Epidermal melanocyte (primary cell): Measurements from ENCODE around the gene TRIAP1.

Experiments used
- DNase-seq: peaks from one replicate; pipeline ENCODE4 v3.0.0; 2011; ENCODE audit warnings: low spot score; ENCODE audit not compliant: insufficient read length

TRIAP1 gene

GRCh38 chr12:120432772-120433525 lies 13.2 kb downstream of the TRIAP1 start:
- no peak for DNase-seq

DNA sequence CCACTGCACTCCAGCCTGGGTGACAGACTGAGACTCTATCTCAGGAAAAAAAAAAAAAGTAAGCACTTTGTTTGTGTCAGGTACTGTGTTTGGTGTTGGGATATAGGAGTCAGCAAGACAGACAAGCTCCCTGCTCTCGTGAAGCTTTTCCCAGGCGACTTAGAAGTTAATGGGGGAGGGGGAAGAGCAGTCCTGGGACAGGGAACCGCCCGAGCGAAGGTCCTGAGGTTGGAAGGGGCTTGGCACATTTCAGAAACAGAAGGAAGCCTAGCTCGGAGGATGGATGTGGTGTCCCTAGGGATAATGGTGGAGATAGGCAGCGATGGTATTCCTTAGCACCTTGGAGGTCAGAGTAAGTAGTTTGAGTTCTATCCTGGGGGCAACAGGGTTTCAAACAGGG lies 16.8 kb downstream of the TRIAP1 start:
- no peak for DNase-seq

DNA sequence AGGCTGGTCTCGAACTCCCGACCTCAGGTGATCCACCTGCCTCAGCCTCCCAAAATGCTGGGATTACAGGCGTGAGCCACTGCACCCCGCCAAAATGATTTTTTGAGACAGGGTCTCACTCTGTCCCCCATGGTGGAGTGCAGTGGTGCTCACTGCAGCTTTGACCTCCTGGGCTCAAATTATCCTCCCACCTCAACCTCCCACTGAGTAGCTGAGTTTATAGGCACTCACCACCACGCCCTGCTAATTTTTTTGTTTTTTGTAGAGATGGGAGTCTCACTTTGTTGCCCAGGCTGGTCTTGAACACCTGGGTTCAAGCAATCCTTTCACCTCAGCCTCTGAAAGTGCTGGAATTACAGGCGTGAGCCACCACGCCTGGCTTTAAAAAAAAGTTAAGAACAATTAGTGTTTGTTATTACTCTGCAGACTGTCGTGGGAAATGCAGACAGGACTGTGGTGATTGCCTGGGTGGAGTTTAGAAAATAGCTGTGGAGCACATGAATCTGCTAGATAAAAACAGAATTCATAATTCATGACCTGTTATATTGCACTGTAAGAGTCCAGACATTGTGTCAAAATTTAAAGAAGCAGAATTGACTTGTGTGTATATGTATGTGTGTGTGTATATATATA lies 17.5 kb downstream of the TRIAP1 start:
- no peak for DNase-seq

- DNase-seq = no peak
These were observed 20.4 kb downstream of the TRIAP1 start for GRCh38 chr12:120425797-120426196.

DNA sequence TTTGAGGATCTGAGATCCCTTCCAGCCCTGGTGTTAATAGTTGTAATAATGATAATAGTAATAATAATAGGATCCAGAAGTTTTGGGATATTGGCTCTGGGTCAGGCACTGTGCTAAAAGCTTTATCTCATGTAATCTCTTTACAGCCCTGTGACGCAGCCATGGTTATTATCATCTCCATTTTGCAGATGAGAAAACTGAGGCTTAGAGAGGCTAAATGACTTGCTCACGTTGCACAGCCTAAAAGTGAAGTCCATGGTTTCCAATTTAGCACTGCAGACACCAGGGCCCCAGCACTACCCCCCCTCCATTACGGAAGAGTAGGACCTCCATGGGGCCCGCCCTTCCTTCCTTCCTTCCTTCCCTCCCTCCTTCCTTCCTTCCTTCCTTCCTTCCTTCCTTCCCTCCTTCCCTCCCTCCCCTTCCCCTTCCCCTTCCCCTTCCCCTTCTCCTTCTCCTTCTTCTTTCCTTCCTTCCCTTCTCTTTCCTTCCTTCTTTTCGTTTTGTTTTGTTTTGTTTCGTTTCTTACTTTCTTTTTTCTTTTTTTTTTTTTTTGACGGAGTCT lies 23.2 kb downstream of the TRIAP1 start:
- no peak for DNase-seq

DNA sequence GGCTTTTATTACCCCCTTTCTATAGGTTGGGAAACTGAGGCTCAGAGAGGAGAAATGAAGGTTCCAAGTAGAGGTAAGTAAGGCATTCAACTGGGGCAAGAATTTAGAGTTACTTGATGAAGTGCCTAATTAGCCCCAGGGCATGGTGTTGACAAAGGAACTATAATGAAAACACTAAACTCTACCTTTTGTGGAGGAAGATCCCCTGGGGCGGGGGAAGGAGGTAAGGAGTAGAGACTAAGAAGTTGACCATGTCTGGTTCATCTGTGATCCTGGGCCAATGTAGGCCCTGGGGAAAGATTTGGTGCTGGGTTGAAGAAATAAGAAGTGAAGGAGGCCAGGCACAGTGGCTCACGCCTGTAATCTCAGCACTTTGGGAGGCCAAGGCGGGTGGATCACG lies 24.5 kb downstream of the TRIAP1 start:
- DNase-seq = no peak

DNA sequence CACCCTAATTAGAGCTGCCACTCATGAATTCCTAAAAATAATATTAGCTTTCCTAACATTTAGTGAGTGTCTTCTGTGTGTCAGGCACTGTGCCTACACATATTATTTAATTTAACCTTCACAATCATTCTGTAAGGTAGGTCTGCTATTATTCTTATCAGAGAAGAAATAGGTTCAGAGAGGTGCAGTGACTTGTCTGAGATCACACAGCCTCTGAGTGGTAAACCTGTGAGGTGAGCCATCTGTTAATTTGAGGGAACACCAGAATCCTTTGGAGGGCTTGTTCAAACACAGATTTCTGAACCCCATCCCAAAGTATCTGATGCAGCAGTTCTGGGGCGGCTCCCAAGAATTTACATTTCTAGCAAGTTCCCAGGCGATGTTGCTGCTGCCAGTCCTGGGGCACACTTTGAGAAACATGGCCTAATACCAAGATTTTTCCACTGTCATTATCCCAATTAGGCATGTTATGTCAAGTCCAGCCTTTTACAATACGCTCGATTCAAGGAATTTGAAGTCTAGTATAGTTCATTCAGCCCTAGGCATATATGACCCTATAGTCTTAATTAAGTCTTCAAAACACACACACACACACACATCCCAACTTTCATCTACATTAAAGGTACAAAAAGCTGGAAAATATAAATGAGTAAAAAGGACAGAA lies 28.1 kb downstream of the TRIAP1 start:
- DNase-seq = no peak

- DNase-seq = no peak
These were observed 29.5 kb downstream of the TRIAP1 start for GRCh38 chr12:120416490-120417216.

GRCh38 chr12:120413901-120414695 lies 32.1 kb downstream of the TRIAP1 start:
- no peak for DNase-seq

- no peak for DNase-seq
These were observed 33.8 kb downstream of the TRIAP1 start for GRCh38 chr12:120412421-120412820.

DNA sequence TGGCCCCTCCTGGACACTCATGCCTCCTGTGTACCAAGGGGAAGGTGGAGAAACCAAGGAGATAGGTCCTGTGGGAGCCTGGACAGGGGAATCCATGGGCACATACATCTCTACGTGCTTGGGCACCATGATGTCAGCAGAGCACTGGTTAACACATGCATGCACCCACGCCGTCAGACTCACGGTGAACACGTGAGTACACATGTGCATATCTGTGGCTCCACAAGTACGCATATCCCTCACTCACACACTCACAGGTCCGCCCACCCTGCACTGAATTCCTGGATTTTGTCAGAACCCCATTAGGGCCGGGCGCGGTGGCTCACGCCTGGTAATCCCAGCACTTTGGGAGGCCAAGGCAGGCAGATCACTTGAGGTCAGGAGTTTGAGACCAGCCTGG lies 37.4 kb downstream of the TRIAP1 start:
- no peak for DNase-seq

DNA sequence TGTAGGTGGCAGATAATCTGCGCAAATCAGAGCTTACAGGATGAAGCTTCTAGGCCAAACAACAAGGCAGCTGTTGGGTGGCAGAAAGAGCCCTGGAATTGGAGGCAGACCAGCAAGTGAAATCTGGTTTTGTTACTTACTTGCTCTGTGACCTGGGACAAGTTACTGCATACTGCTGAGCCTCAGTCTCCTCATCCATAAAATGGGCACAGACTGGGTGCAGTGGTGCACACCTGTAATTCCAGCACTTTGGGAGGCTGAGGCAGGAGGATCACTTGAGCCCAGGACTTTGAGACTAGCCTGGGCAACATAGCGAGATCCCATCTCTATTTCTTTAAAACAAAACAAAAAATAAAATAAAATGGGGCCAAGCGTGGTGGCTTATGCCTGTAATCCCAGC lies 39.6 kb downstream of the TRIAP1 start:
- DNase-seq = no peak

GRCh38 chr12:120406069-120406468 lies 40.1 kb downstream of the TRIAP1 start:
- DNase-seq = no peak

GRCh38 chr12:120404271-120404670 lies 41.9 kb downstream of the TRIAP1 start:
- no peak for DNase-seq

DNA sequence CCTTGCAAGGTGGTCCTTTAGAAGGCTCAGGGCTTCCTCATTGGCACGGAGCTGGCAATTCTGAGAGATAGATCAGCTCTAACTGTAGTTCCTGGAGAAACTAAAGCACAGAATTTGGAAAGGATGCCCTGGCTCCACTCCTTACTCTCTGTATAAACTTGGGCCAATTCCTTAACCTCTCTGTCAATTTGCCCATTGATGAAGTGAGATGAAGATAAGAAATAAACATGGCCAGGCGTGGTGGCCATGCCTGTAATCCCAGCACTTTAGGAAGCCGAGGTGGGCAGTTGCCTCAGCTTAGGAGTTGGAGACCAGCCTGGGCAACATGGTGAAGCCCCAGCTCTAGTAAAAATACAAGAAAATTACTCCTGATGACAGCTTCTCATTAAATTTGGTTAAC lies 42.3 kb downstream of the TRIAP1 start:
- DNase-seq = no peak

DNA sequence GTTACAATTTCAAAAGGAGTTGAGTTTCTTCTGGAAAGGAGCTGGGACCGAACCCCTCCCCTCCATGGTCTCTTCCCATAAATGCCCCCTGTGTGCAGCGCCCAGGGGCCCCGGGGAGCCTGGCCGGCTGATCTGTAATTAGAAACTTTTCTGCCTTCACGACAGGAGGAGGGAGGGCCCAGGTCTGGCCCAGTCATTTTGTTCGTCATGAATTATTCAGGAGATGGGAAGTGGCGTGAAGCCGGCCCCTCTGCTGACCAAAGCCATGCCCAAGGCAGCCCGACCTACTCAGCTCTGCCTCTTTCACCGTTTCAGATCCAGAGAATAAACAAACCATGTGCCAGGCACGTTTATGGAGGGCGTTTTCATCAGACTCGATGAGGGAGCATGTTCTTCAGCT lies 44.0 kb downstream of the TRIAP1 start:
- DNase-seq = no peak

DNA sequence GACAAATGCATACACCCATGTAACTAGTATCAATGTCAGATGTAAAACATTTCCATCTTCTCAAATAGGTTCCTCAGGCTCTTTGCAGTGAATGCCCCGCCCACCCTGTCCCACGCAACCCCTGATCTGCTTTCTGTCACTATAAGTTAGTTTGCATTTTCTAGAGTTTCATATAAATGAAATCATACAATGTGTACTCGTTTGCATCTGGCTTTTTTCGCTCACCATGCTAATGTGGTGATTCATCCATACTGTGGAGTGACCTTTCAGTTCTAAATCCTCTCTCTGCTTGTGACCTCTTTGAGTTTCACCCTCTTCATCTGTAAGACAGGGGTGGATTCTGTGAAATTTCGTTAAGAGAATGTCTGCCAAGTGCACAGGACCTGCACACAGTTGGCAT lies 46.7 kb downstream of the TRIAP1 start:
- DNase-seq = no peak

DNA sequence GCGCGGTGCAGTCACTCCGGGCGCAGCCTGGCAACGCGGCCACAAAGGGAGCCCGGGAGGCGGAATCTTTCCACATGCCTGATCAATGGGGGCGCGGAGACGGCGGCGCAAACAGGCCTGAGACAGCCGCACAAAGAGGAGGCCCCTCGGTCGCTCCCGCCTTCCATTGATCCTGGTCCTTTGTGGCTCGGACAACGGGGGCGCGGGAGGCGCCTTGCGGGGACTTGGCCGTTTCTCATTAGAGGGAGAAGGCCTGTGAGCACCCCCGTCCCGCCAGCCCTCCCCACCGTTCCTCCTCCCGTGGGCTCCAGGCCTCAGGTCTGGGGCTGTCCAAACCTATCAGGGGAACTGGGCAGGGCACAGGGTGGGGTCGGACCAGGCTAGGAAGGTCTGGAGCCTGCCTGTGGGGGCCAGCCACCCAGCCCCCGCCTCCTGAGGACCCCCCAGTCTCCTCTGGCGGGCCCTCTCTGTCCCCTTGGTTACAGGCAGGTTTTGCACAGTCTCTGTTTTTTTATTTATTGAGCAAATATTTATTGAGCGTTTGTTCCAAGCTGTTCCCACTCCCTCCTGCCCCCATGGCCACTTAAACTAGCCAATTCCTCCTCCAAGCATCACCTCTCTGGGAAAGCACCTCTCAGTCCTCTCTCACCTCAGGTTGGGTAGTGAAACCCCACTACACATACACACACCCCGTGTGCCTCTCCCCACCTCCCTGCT lies 48.2 kb downstream of the TRIAP1 start:
- no peak for DNase-seq

GRCh38 chr12:120394483-120395367 lies 51.5 kb downstream of the TRIAP1 start:
- no peak for DNase-seq
